ENCODE measurements around the gene MARS1.
"Not testable (repeated sequence)": the region's sequence is repeated elsewhere in the genome, so short reads cannot be mapped to it uniquely, and the experiment has no call there.

The MARS1 gene

GRCh38 chr12:57517718-57518117, 29.9 kb downstream of the MARS1 start:
- DNase-seq (ENCODE audit: low read depth in 2 of 2) = not testable (repeated sequence)

- DNase-seq (ENCODE audit: low read depth in 2 of 2) = no peak
Measured at GRCh38 chr12:57518176-57518919, 30.5 kb downstream of the MARS1 start.

- DNase-seq (ENCODE audit: low read depth in 2 of 2) = no peak
Measured at GRCh38 chr12:57518920-57519795, 31.3 kb downstream of the MARS1 start.

- peak in 1 of 2 donors; percentile 7 for DNase-seq (ENCODE audit: low read depth in 2 of 2)
Measured at GRCh38 chr12:57519796-57520052, 31.9 kb downstream of the MARS1 start.

GRCh38 chr12:57520053-57520818, 32.4 kb downstream of the MARS1 start, which contains the start of gene DDIT3:
Gene DDIT3, minus strand, starts transcription at chr12:57520514. Its CDS starts 3,108 bp downstream, at chr12:57517406.
- DNase-seq (ENCODE audit: low read depth in 2 of 2) = peak; percentile 98 to 99

GRCh38 chr12:57521525-57522010, 33.7 kb downstream of the MARS1 start:
- DNase-seq (ENCODE audit: low read depth in 2 of 2) = no peak

- DNase-seq (ENCODE audit: low read depth in 2 of 2) = peak; percentile 84 to 86
Measured at GRCh38 chr12:57522011-57522886, 34.4 kb downstream of the MARS1 start, which contains the start of gene MBD6. Gene MBD6, plus strand, starts transcription at chr12:57522824. Its CDS starts 1,480 bp downstream, at chr12:57524304.

- peak in 1 of 2 donors; percentile 27 for DNase-seq (ENCODE audit: low read depth in 2 of 2)
Measured at GRCh38 chr12:57522887-57523705, 35.2 kb downstream of the MARS1 start.

- peak in 1 of 2 donors; percentile 11 for DNase-seq (ENCODE audit: low read depth in 2 of 2)
Measured at GRCh38 chr12:57523706-57524614, 36.1 kb downstream of the MARS1 start.

GRCh38 chr12:57524814-57525614, 37.1 kb downstream of the MARS1 start:
- DNase-seq (ENCODE audit: low read depth in 2 of 2) = no peak

- DNase-seq (ENCODE audit: low read depth in 2 of 2) = no peak
Measured at GRCh38 chr12:57525615-57526383, 37.9 kb downstream of the MARS1 start.

GRCh38 chr12:57526477-57527126, 38.7 kb downstream of the MARS1 start:
- no peak for DNase-seq (ENCODE audit: low read depth in 2 of 2)

- no peak for DNase-seq (ENCODE audit: low read depth in 2 of 2)
Measured at GRCh38 chr12:57527184-57527583, 39.3 kb downstream of the MARS1 start.

- DNase-seq (ENCODE audit: low read depth in 2 of 2) = no peak
Measured at GRCh38 chr12:57528176-57528575, 40.3 kb downstream of the MARS1 start.

- no peak for DNase-seq (ENCODE audit: low read depth in 2 of 2)
Measured at GRCh38 chr12:57528831-57529555, 41.1 kb downstream of the MARS1 start.

GRCh38 chr12:57529831-57530230, 42.0 kb downstream of the MARS1 start:
- no peak for DNase-seq (ENCODE audit: low read depth in 2 of 2)
